HFFc6 (cell line): ENCODE results near the gene PHACTR3. TPM values are rescaled to one million over a fixed set of nuclear protein-coding genes. Genes with fewer than 3 reads are reported as not detected.

ENCODE experiments used
- DNase-seq: peaks from one replicate; pipeline ENCODE4 v3.0.0-alpha.2; 2018
- H3K27ac Mint-ChIP-seq: 2 replicates; pipeline ENCODE4 v1.8.0; 2020; ENCODE audit warnings: mild to moderate bottlenecking, mixed read lengths
- H3K27me3 Mint-ChIP-seq: 2 replicates; pipeline ENCODE4 v1.8.0; 2021; ENCODE audit warnings: mild to moderate bottlenecking, moderate library complexity, mixed read lengths; ENCODE audit not compliant: insufficient read depth
- H3K36me3 Mint-ChIP-seq: 2 replicates; pipeline ENCODE4 v1.8.0; 2021; ENCODE audit warnings: low read depth, mixed read lengths
- H3K4me1 Mint-ChIP-seq: 2 replicates; pipeline ENCODE4 v1.8.0; 2020; ENCODE audit warnings: low read depth, mixed read lengths
- H3K4me3 Mint-ChIP-seq: 2 replicates; pipeline ENCODE4 v1.8.0; 2020; ENCODE audit warnings: mild to moderate bottlenecking, moderate library complexity, mixed read lengths
- H3K9me3 Mint-ChIP-seq: 2 replicates; pipeline ENCODE4 v1.8.0; 2020; ENCODE audit warnings: mild to moderate bottlenecking, mixed read lengths
- total RNA-seq, 6 experiments: library from RNA; stranded (reverse); fragmentation: NEBNext Ultra II Directional; extraction: Animal tissue kit (Norgen Biotek cat#: 25700); gene quantifications; 2 replicates in 1 of 6; 3 replicates in 5 of 6; pipeline ENCODE4 v1.2.3, GENCODE V29; 2021
- TF ChIP-seq, protein P1 (sequence below): fragments of 200-600 bp; sonication (generic); IDR thresholded peaks from 2 replicates; pipeline ENCODE4 v1.5.0; 2021; ENCODE audit warnings: antibody characterized with exemption, mild to moderate bottlenecking

The PHACTR3 gene
- total RNA-seq, 6 experiments from 2014 or later = not detected

DNA sequence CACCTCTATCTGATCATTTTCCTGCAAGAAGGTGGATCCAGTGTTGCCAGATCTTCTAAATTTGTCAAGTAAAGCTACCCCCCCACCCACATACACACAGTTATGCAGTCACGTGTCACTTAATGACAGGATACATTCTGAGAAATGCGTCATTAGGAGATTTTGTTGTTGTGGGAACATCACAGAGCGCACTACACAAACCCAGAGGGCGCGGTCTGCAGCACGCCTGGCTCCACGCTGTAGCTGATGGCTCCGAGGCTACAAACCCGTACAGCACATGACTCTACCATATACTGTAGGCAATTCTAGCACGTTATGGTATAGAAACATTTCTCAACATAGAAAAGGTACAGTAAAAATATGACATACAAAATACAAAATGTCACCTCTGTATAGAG lies 202.2 kb downstream of the PHACTR3 start:
- Mint-ChIP-seq H3K4me1 (no peaks in the 10 kb centered on the region), H3K27ac (no peak overlapping the region), H3K4me3 (no peak overlapping the region), H3K9me3 (peaks cover 43% of the 10 kb centered on the region), H3K36me3 (no peaks in the 10 kb centered on the region), H3K27me3 (no peaks in the 10 kb centered on the region; the same call in none of the 2 replicates)
- TF ChIP-seq, protein P1, sequence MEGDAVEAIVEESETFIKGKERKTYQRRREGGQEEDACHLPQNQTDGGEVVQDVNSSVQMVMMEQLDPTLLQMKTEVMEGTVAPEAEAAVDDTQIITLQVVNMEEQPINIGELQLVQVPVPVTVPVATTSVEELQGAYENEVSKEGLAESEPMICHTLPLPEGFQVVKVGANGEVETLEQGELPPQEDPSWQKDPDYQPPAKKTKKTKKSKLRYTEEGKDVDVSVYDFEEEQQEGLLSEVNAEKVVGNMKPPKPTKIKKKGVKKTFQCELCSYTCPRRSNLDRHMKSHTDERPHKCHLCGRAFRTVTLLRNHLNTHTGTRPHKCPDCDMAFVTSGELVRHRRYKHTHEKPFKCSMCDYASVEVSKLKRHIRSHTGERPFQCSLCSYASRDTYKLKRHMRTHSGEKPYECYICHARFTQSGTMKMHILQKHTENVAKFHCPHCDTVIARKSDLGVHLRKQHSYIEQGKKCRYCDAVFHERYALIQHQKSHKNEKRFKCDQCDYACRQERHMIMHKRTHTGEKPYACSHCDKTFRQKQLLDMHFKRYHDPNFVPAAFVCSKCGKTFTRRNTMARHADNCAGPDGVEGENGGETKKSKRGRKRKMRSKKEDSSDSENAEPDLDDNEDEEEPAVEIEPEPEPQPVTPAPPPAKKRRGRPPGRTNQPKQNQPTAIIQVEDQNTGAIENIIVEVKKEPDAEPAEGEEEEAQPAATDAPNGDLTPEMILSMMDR = no peak
- no peak for DNase-seq

DNA sequence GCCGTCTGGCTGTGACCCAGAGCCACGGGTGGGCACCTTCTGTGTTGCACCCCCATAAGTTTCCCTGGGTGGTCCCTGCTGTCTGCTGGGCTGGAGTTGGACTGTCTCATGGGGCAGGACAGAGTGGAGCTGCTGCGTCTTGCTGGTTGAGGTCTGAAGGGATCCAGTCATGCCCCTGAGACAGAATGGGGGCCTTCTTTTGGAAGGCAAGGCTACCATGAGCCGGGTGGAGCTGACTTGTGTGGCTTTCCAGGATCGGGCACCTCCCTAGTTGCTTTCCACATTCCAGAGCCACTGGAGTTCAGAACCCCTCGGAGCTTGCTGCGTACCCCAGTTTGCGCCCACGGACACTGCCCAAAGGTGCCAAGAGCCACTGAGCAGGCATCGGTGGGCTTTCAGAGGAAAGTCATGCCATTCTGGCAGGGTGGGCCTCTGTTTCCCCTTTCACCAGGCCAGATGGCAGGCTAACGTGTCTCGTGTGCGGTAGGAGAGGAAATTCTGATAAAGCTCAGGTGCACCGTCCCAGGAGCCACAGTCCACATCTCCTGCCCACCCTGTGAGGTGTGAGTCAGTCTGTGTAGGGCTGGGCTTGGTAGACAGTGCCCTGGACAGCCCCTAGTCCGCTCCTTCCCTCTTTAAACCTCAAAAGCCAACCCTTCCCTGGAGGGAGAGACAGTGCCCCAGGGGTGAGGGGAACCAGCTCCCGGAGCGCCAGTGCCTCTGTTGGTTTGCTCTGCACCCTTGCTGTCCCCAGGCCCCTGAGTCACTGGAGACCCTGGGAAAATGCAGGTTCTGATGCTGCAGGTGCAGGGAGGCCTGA lies 203.8 kb downstream of the PHACTR3 start:
- Mint-ChIP-seq H3K4me1 (no peaks in the 10 kb centered on the region), H3K27me3 (peaks cover 3% of the 10 kb centered on the region; the same call in 1 of the 2 replicates), H3K9me3 (peaks cover 46% of the 10 kb centered on the region), H3K4me3 (no peak overlapping the region), H3K36me3 (no peaks in the 10 kb centered on the region), H3K27ac (no peak overlapping the region)
- TF ChIP-seq, protein P1 = no peak
- no peak for DNase-seq

DNA sequence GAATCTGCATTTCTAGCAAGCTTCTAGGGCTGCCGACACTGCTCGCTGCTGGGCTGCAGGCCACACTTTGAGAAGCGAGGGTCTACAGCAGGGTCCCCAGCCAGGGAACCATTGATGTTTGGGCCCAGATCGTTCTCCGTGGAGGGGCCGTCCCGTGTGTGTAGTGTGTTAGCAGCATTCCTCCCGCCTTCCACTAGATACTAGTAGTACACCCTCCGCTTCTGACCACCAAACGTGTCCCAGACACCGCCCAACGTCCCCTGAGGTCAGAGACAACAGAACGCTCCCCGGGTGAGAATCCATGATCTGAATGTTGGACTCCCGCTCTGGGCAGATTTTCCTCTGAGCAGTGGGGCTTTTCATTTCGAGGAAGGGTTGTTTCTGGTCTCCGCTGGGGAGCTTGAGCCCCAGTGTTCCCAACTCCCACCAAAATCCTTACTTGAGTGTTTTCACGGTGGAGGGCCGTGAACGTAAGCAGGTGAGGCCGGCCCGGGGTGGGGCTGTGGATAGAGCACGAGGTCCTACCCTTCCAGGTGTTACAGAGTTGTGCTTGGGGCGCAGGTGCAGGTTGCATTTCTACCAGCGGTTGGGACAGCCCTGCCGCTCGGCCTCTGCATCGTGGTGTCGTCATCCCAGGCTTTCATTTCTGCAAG lies 204.5 kb downstream of the PHACTR3 start:
- TF ChIP-seq, protein P1 = no peak
- H3K36me3 Mint-ChIP-seq = no peaks in the 10 kb centered on the region
- no peaks in the 10 kb centered on the region for H3K4me1 Mint-ChIP-seq
- peaks cover 48% of the 10 kb centered on the region for H3K9me3 Mint-ChIP-seq
- H3K4me3 Mint-ChIP-seq = no peak overlapping the region
- peaks cover 3% of the 10 kb centered on the region; the same call in 1 of the 2 replicates for H3K27me3 Mint-ChIP-seq
- no peak for DNase-seq
- H3K27ac Mint-ChIP-seq = no peak overlapping the region

DNA sequence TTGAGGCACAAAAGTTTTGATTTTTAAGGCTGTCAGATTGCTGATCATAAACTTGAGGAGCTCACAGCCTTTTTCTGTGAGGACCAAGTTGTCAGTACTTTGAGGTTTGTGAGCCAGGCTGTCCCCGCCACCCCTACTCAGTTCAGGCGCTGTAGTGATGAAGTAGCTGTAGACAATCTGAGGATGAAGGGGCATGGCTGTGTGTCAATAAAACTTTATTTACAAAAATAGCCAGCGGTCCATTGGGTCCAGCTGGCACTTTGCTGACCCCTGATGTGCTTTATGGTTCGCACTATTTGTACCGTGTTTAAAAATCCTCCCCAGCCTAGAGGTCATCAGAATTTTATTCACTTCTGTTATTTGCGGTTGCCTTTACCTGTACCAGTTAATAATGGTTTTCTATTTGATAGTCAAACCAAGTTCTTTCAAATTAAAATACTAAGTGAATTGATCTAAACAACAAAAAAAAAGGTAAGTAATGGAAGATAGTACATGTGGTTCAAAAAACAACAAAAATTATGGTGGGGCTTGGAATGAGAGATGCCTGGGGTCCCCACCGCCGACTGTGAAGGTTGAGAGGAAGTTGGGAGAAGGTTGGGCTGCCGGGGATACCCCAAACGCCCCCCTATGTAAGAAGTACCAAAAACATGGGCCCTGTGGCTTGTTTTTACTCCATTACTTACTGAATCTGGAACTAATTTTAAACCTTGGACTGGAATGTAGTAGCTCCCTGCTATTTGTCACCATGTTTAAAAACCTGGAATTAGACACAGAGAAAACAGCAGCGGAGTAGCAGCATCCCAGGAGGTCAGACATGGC lies 205.5 kb downstream of the PHACTR3 start:
- Mint-ChIP-seq H3K27ac (no peak overlapping the region), H3K36me3 (no peaks in the 10 kb centered on the region), H3K4me1 (no peaks in the 10 kb centered on the region), H3K9me3 (peaks cover 53% of the 10 kb centered on the region), H3K27me3 (peaks cover 3% of the 10 kb centered on the region), H3K4me3 (no peak overlapping the region)
- no peak for DNase-seq
- TF ChIP-seq, protein P1 = no peak

DNA sequence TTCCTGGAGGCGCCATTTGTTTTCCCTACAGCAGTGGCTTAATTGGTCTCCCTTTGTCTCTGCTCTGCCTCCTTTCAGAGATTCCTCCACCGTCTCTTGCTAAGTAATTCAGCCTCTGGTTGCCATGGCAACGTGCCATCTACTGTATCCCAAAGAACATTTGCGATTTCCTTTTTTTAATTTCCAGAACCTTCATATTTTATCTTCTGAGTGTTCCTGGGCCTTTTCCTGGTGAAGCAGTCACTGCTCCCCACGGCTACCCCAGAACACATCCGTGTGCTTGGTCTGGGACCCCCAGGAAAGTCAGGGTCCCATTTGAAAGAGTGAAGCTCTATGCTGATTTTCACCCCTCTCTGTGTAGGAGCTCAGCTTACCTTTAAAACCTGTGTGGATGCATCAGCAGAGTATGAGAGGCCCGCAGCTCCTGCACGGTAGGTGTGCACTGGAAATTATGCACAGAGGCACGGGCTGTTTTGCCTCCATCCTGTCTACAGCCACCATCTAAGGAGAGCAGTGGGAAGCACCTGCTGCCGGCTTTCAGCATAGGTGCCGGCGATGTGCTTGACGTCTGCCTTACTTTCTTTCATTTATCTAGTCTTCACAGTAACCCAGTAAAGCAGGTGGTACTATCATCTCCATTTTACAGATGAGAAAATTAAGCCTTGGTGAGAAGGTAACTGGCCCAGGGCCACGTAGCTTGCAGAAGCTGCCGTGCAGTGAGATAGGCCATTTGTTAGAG lies 206.3 kb downstream of the PHACTR3 start:
- H3K9me3 Mint-ChIP-seq = peaks cover 53% of the 10 kb centered on the region
- H3K4me1 Mint-ChIP-seq = no peaks in the 10 kb centered on the region
- TF ChIP-seq, protein P1 = no peak
- H3K36me3 Mint-ChIP-seq = no peaks in the 10 kb centered on the region
- no peak overlapping the region for H3K27ac Mint-ChIP-seq
- H3K27me3 Mint-ChIP-seq = peaks cover 3% of the 10 kb centered on the region
- H3K4me3 Mint-ChIP-seq = no peak overlapping the region
- DNase-seq = no peak
